Fibroblast of upper back skin (primary cell): Measurements from ENCODE around the gene ADIPOR2.
"Not testable (repeated sequence)": the region's sequence is repeated elsewhere in the genome, so short reads cannot be mapped to it uniquely, and the experiment has no call there.

ENCODE experiments used
- DNase-seq: peaks from one replicate; pipeline ENCODE4 v3.0.0-alpha.2; 2013

Gene ADIPOR2

GRCh38 chr12:1705774-1706631 is 15.1 kb downstream of the ADIPOR2 start:
- DNase-seq = no peak

GRCh38 chr12:1706632-1706980 is 15.7 kb downstream of the ADIPOR2 start:
- DNase-seq = no peak

GRCh38 chr12:1707051-1707450 is 16.2 kb downstream of the ADIPOR2 start:
- no peak for DNase-seq

- DNase-seq = not testable (repeated sequence)
Observed at GRCh38 chr12:1709968-1710367, 19.1 kb downstream of the ADIPOR2 start.

DNA sequence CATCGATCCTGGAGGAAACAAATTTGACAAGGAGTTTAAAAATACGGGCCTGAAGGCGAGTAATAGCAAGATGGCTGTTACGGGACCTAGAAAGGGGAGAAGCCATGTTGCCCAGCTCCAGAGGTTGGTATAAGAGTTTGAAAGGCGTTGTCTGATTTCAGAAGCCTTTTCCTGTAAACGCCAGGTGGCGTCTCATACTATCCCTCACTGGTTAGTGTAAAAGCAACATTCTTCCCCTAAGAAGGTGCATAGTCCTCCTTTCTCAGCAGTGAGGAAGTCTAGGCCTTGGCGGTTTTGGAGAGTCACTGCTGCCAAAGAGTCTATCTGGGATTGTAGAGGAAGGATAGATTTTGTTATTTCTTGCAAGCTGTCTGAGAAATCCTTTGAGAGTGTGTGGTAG is 20.0 kb downstream of the ADIPOR2 start:
- not testable (repeated sequence) for DNase-seq

DNA sequence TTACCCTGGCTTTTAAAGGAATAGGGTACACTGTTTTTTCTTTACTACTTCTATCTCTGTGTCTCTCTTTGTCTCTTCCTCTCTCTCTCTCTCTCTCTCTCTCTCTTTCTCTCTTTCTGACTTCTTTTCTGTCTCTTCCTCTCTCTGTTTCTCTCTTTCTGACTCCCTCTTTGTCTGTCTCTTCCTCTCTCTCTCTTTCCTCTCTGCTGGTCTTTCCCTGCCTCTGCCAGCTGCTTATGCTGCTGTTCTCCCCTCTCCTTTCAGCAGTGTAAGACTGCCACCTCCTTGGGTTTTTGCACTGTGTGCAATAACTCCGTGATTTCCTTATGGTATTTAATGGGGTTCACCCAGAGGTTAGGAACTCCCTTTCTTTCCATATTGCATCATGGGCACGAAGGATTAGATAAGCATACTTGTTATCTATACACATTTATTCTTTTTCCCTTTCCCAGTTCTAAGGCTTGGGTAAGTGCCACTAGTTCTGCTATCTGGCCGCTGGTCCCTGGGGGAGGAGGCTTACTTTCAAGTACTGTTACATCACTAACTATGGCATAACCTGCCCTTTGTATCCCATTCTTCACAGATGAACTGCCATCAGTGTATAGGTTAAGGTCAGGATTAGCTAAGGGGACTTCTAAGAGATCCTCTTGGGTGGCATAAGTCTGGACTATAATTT is 20.8 kb downstream of the ADIPOR2 start:
- peak; percentile 12 for DNase-seq

DNA sequence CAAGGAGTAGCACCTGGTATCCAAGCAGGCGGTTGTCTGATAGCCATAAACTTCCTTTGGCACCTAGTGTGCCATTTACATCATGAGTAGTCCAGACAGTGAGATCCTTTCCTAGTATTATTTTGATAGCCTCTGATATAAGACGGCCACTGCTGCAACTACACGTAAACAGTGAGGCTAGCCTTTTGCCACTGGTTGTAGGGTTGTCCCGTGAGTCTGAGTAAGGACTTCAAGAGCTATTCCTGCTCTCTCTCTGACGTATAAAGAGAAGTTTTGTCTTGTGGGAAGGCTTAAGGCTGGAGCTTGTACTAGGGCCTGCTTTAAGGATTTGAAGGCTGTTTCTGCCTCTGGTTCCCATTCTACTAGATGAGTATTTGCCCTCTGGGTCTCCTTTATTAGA is 21.4 kb downstream of the ADIPOR2 start:
- not testable (repeated sequence) for DNase-seq

- not testable (repeated sequence) for DNase-seq
Observed at GRCh38 chr12:1712852-1713251, 22.0 kb downstream of the ADIPOR2 start.

DNA sequence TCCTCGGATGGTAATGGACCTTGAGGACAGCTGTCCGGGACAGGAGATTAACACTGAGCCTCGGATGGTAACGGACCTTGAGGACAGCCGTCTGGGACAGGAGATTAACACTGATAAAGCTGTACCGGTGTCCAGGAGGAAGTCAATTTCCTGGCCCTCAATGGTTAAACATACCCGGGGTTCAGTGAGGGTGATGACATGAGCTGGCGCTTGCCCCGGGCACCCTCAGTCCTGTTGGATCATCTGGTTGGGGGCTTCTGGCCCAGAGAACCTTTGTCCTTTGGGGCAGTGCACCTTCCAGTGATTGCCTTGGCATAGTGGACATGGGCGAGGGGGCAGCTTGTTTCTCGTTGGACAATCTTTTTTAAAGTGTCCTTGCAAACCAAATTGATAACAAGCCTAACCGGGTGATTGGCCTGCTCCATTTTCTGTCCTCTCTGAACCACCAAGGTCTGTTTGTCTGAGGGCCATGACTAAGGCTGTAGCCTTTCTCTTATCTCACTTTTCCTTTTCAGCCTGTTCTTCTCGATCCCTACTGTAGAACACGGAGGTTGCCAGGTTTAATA is 23.0 kb downstream of the ADIPOR2 start:
- not testable (repeated sequence) for DNase-seq

- not testable (repeated sequence) for DNase-seq
Observed at GRCh38 chr12:1715459-1715858, 24.6 kb downstream of the ADIPOR2 start.

- DNase-seq = no peak
Observed at GRCh38 chr12:1716215-1716862, 25.5 kb downstream of the ADIPOR2 start.

DNA sequence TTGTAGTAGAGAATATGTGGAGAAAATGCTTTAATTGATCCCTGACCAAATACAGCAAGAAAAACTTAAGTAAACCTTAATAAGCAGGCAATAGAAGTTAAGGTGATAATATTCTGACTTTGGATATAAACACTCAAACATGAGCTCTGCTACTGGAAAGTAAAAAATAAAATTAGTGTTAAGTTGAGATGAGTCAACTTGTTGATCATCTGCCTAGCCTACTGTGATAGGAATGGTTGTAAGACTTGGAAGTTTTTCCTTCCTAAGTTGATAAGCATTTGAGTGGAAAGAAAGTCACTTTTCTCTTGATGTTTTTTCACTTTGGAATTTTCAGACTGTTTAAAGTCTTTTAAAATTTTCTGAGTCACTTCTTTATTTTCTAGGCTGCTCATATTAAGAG is 26.0 kb downstream of the ADIPOR2 start:
- no peak for DNase-seq

DNA sequence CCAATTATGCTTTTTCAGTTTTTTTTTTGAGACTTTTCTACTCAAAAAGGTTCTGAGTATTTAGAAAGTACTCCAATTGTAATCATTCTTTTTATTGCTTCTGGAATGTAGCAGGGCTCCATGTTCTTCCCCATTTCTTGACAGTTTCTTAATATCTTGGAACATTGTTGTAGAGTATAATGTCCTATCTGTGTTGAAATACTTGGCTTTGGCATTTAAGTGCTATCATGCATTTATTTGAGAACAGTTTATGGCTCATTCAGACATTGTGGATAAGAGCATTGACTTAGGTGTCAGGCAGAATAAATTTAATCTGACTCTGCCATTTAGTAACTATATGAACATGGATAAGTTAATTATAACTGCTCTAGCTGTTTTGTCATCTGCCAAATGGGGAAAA is 28.3 kb downstream of the ADIPOR2 start:
- DNase-seq = no peak

DNA sequence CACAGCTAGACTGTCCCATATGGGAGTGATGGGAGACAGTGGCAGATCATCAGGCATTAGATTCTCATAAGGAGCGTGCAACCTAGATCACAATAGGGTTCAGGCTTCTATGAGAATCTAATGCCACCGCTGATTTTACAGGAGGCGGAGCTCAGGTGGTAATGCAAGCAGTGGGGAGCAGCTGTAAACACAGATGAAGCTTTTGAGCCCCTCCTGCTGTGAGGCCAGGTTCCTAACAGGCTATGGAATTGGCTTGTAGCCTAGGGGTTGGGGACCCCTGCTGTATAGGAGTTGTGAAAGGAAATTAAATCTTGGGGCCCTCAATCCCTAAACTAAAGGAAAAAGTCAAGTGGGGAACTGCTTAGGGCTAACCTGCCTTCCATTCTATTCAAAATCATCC is 29.6 kb downstream of the ADIPOR2 start:
- no peak for DNase-seq

GRCh38 chr12:1723721-1724120 is 32.9 kb downstream of the ADIPOR2 start:
- DNase-seq = no peak

DNA sequence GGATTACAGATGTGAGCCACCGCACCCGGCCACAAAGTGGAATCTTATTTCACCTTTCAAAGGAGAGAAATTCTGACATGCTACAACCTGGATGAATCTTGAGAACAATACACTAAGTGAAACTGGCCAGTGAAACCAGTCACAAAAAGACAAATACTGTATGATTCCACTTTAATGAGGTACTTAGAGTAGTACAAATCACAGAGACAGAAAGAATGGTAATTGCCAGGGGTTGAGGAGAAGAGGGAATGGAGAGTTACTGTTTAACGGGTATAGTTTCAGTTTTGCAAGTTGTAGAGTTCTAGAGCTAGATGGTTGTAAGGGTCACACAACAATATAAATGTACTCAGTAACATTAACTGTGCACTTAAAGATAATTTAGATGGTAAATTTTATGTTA is 33.4 kb downstream of the ADIPOR2 start:
- no peak for DNase-seq

DNA sequence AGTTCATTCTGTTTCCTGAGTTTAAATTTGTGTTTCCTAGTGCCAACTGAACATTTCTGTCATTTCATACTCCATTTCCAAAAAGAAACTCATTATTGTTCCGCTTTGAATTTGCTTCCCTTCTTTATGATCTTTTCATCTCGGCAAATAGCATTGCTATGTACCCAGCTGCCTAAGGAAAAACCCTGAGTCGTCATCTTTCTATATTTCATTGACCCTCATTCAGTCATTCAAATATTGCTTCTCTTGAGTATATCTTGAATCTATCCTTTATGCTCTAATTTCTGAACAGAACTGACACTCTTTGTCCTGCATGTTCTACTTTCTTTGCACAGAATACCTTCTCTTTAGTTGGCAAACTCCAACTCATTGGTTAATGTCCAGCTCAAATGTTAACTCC is 35.9 kb downstream of the ADIPOR2 start:
- DNase-seq = no peak

DNA sequence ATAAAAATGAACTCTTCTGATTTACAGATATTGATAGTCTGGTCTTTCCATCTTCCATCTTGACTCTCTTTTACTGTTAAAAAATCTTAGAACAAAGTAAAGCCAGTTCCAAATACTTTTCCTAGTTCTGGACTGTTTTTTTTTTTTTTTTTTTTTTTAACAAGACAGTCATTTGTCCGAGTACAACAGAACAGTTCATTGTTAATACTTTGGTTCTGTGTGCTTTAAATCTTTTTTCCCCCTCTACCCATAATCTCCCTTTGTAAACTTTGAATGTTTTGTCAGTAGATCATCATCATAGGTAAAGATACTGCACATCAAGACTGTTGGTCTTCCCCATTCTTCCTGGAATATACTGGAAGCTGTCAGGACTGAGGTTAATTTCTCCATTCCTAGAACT is 38.0 kb downstream of the ADIPOR2 start:
- DNase-seq = no peak

GRCh38 chr12:1731019-1731687 is 40.3 kb downstream of the ADIPOR2 start:
- DNase-seq = no peak

DNA sequence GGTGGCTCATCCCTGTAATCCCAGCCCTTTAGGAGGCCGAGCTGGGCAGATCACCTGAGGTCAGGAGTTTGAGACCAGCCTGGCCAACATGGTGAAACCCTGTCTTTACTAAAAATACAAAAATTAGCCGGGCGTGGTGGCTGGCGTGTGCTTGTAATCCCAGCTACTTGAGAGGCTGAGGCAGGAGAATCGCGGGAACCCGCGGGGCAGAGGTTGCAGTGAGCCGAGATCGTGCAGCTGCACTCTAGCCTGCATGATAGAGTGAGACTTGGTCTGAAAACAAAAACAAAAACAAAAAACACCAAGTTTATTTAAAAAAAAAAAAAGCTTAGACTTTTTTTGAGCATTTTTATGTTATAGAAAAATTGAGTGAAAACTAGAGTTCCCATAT is 40.8 kb downstream of the ADIPOR2 start:
- DNase-seq = not testable (repeated sequence)

- no peak for DNase-seq
Observed at GRCh38 chr12:1732914-1733313, 42.0 kb downstream of the ADIPOR2 start.

- DNase-seq = not testable (repeated sequence)
Observed at GRCh38 chr12:1733712-1734111, 42.8 kb downstream of the ADIPOR2 start.
